Stimulated activated CD4-positive, alpha-beta T cell treated with anti-CD3 and anti-CD28 coated beads, Interleukin-4, amount 100 ng/mL, for 4 hours (primary cell): ENCODE measurements around the gene ERBB2.
A peak's percentile ranks its signal among the peaks of the same experiment; 100 is the strongest.

Experiments
- DNase-seq, 2 experiments: peaks; one replicate each; pipeline ENCODE4 v3.0.0-alpha.2; 2020

Gene ERBB2

DNA sequence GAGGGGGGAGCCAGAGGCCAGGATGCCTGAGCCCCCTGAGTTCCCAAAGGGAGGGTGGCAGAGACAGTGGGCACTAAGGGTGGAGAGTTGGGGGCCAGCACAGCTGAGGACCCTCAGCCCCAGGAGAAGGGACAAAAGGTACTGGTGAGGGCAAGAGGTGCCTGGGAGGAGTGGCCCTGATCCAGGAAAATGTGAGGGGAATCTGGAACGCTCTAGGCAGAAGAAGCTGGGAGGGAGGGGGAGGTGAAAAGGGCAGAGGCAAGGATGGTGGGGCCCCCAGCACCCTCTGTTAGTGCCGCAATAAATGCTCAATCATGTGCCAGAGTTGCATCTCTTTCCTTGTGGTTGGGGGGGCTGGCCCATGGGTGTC lies 33.6 kb upstream of the ERBB2 start:
- no peak for DNase-seq

DNA sequence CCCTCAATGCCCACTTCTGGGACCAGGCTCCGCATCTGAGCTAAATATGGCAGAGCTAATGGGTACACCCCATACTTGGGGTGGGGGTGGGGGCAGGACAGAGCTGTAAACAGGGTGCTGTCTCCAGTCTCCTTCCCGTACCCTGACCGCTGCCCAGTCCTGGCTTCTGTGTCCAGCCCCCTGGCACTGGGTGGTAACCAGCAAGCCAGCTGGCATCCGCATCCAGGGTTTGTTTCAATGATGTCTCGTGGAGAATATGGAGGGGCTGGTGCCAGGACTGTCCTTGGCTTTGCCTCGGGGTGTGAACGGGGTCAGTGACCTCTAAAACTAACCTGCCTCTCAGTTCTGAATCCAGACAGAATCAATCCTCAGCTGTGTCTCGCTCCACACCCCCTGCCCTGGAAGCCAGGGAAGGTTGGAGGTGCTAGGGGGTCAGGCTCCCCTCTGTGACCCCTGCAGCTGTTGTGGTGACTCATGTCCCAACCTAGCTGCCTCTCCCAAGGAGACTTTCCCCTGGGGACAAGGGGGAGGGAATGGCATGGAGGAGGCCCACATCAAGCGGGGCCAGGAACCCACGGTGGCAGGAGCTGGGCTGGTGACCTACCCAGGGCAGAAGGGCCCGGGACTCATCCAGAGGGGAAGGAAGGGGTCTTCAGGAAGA lies 33.1 kb upstream of the ERBB2 start:
- DNase-seq: no peak

DNA sequence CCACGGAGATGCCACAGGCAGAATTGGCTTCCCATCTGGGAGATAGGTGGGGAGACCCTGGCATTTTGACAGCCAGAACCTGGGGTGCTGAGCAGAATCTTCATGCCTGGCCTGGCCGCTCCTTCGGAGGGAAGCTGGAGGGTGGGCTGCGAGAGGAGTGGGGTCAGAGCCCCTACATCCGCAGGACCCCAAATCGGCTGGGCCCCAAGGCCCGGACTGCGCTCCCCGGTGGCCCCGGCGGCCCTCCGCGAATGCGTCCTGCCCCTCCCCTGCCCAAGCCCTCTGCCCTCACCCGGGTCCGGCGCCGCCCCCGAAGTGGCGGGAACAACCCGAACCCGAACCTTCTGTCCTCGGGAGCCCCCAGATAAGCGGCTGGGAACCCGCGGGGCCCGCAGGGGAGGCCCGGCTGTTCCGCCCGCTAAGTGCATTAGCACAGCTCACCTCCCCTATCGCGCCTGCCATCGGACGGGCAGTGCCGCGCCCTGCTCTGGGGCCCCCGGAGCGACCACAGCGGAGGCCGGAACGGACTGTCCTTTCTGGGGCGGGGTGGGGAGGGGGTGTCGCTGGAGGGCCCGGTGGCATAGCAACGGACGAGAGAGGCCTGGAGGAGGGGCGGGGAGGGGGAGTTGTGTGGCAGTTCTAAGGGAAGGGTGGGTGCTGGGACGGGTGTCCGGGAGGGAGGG lies 32.5 kb upstream of the ERBB2 start:
- DNase-seq: no peak

- peak; percentile 56 to 74 for DNase-seq
Measured at GRCh38 chr17:39667945-39668924, 31.6 kb upstream of the ERBB2 start, which contains the start of gene PNMT. TSS of gene PNMT (plus strand) at chr17:39668453. CDS start at chr17:39668476, 23 bp downstream.

- DNase-seq: no peak
Measured at GRCh38 chr17:39669897-39670735, 29.7 kb upstream of the ERBB2 start.

GRCh38 chr17:39670746-39671145 lies 29.1 kb upstream of the ERBB2 start:
- no peak for DNase-seq

DNA sequence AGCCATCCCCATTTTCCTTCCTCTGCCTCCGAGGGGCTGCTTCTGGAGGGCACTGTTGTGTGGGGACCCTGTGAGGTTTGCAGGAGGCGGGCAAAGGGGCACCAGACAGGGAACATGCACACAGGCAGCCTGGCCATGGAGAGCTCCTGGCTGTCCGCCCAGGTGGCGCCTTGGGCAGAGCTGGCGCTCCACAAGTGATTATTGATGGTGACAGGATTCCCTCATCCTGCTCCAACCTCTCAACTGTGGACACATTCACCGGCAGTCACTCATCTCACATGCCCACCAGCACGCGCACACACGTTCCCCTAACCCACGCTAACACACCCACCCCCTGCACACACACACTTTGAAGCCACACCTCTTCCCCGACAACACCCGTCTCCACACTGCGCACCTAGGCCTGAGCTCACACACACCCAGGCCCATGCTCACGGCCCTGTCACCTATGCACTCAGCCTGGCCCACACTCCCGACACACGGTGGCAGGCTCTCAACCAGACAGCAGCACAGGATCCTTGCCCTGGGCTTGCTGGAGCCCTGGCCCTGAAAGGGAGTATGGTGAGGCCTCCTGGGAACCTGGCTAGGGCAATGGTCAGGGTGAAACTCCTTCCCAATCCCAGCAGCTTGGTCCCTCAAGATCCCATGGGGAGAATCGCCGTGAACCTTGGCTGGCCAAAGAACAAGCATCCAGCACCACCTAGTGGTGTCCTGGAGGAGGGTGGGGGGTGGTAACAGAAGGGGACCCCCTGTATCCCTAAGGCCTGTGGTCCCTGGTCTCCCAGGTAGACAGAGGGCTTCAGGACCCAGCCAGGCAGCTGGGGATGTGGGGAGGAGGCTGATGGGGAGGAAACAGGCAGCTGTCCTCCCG lies 28.0 kb upstream of the ERBB2 start:
- no peak for DNase-seq

- DNase-seq: no peak
Measured at GRCh38 chr17:39672522-39673334, 27.1 kb upstream of the ERBB2 start.

GRCh38 chr17:39673335-39674081 lies 26.4 kb upstream of the ERBB2 start:
- no peak for DNase-seq

- no peak for DNase-seq
Measured at GRCh38 chr17:39674179-39674578, 25.7 kb upstream of the ERBB2 start.

DNA sequence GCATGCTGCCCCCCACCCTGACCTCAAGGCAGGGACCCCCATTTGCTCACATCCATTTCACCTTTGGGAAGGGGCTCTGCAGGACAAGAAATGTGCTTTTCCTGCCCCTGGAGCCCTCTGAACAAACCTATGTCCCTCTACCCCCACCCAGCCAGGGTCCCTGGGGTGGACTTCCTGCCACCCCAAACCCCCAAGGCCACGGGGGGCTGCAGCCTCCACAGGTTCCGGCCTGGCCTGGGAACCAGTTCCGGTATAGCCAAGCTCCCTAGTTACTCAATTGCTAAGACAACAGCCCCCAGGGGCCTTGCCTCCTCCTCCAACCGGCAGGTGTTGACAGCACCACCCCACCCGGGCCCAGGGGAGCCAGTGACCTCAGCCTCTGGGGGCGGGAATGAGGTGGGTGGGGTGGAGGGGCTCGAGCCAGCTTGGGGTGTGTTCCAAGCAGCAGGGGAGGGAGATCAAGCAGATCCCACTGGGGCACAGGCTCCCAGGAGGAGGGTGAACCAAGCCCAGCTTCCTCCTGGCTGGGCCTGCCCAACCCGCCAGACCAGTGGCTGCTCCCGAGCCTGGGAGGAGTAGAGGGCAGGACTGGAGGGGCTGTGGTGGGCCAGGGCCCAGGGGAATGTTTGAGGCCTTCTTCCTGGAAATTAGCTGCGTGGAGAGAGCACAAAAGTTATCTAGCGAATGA lies 25.0 kb upstream of the ERBB2 start:
- no peak for DNase-seq

- no peak for DNase-seq
Measured at GRCh38 chr17:39675390-39676082, 24.3 kb upstream of the ERBB2 start.

DNA sequence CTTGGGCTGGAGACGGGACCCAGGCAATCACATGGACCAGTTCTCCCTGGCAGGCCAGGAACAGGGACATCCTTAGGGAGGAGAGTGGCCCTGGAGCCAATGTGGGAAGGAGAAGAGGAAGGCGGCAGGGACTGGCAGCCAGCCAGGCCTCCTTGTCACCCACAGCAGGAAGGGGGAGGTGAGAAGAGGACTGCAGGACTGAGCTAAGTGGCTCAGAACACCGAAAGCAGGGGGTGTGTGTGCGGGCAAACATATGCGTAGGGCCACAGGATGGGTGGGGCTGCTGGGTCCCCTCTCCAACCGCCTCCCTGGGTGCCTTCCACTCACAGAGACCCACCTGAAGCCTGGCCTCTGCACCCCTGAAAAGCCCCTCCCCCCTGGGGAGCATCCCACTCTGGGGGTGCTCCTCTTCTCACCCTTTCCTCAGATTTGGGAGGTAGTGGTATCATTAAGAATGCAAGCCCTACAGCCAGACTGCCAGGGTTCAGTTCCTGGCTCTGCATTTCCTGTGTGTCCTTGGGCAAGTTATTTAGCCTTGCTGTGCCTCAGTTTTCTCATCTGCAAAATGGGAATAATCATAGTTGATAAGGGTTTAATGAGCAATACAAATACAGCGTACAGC lies 23.6 kb upstream of the ERBB2 start:
- DNase-seq: peak in 1 of 2 experiments; percentile 27

DNA sequence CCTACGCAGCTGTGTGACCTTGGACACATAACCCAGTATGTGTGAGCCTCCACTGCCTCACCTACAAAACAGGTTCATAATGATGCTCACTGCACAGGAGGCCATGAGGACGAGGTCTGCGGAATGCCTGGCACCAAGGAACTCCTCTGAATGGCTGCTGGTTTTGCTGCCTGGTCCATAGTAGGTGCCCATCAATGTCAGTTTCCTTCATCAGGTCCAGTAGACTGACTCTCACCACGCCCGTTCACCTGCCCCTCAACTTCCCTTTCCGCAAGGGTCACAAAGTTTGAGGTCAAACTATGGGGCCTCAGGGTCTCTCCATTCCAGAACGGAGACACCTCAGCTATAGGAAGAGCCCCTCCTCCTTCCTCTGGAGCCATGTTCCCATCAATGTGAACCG lies 22.8 kb upstream of the ERBB2 start:
- no peak for DNase-seq

- DNase-seq: no peak
Measured at GRCh38 chr17:39677542-39678339, 22.1 kb upstream of the ERBB2 start.

DNA sequence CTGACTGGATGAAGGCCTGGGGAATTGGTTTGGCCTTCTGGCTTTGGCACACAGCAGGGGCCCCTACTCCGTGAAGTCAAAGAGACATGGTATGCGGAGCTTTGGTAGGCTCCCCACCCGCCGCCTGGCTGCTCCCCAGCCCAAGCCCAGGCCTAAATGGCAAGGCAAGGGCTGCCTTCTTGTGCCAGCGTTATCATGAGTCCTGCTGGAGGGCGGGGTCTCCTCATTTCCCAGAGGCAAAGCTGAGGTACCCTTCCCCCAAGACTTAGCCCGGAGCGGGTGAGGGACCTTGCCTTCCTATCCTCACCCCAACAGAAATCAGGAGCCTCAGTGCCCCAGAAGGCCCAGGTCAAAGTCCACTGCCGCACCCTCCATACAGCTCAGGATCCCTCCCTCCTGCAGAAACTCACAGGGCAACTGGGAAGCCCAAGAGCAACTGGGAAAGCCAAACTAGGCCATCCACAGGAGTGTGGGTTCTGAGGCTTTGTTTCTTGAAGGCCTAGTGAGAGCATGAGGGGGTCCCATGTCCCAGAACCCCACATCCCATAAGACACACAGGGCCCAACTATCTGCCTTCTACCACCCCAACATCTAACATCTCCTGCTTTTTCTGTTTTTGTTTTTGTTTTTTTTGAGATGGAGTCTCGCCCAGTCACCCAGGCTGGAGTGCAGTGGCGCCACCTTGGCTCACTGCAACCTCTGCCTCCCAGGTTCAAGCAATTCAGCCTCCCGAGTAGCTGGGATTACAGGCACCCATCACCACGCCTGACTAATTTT lies 21.3 kb upstream of the ERBB2 start:
- no peak for DNase-seq
